ENCODE measurements around the gene EXOC6B.

The EXOC6B gene

DNA sequence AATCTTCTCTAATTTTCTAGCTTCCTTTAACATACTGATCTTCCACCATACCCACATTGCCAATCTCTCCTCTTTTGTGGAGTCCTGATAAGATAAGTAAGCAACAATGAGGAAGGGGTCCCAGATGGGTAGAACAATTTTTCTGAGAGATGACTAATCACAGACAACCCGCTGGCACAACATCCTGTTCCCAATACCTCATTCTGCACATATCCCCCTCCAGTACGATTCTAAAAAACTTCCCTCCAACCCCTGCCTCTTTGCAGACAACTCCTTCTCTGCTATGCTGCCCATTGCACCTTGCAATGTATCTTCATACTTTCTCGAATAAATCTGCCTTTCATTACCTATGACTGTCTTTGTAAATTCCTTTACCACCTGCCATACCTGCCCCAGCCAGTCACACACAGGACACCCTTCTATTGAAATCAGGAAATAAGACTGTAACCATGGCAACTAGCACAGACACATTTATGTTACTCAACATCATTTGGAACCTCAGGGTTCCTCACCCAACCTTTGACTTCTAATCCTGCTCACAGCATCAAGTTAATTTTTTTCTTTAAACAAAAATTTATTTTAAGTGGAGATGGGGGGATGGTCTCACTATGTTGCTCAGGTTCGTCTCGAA is 7.4 kb upstream of the EXOC6B start:
- H3K4me3 ChIP-seq (ENCODE audit: low read depth, low read length): no peak overlapping the region
- DNase-seq (ENCODE audit: low read depth): no peak

DNA sequence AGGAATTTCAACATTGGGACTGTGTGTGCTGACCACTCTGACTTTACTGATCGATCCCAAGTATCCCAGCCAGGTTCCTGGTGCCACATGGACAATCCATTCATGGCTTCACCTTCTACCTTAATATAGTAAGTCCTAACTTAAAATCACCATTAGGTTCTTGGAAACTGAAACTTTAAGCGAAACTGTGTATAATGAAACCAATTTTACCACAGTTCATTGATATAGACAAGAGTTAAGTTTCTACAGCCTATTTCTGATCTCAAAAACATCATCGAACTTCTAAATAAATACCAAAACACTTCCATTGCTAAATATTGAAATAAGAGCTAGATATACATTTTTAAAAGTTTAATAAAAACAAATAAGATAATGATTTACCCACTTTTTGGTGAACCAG is 4.4 kb upstream of the EXOC6B start:
- no peak overlapping the region for H3K4me3 ChIP-seq (ENCODE audit: low read depth, low read length)
- no peak for DNase-seq (ENCODE audit: low read depth)

DNA sequence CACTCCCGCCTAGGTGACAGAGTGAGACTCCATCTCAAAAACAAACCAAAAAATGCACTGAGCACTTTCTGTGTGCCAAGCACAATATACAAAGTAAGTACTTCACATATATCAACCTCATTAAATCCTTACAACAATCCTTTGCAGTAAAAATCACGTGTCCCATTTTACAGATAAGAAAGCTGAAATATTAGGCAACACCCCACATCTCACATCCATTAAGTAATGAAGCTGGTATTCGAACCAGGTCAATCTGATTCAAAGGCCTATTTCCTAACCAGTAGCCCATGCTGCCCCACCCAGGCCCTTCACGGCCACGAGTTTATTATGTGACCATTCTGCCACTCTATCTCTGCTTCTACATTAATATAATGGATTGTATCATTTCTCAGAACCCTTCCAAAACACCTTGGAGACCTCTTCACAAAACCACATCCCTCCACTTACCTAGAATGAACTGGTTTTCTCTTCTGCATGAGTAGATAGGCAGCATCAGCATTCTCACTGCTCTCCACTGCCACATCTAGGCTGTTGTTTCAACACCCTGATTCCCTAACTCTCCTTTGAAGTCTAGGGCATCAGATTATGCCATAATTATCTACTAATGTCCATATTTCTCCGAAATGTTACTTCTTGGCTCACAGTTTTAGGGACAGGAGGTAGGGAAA is 3.1 kb upstream of the EXOC6B start:
- no peak for DNase-seq (ENCODE audit: low read depth)
- H3K4me3 ChIP-seq (ENCODE audit: low read depth, low read length): no peak overlapping the region

DNA sequence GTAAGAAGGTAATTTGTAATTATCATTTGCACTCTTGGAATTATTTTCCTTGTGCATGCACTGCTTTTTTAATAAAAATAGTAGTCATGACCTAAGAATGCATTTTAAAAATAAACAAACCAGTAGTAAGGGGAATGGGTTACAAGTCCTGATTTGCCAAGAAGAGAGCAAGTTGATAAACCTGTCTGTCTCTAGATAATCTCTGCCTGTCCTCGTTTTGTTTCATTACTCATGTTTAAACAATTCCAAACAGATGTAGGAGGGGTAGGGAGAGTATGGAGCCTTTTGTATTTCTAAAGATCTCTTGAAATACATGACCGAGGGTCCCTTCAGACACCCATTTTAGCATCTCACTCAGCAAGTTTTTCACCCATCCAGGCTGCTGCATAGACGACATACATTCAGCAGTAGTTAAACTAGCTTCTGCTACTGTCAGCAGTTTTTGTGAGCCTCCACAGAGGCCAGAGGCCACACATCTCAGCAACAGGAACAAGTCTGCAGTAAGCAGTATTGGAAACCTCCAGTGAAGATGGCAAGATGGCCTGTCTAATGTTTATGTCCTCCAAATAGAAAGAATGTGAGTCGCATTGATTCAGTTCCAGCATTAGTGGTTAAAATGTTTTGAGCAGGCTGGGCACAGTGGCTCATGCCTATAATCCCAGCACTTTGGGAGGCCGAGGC is 2.3 kb upstream of the EXOC6B start:
- DNase-seq (ENCODE audit: low read depth): no peak
- no peak overlapping the region for H3K4me3 ChIP-seq (ENCODE audit: low read depth, low read length)

DNA sequence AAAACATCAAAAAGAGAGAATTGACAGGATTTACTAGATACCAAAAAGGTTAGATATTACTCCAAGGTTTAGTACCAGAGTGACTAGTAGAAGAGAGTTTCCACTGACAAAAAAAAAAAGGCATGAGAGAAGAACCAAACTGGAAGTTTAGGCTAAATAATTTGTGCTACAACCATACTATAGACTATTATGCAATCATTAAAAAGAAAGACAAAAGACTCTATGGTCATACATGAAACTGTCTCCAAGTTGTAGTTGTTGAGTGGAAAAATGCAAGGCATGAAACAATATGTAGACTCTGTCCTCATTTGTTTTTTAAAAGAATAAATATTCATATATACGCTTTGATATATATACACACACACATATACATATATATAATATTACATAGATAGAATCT is 1.7 kb upstream of the EXOC6B start:
- no peak for DNase-seq (ENCODE audit: low read depth)
- no peak overlapping the region for H3K4me3 ChIP-seq (ENCODE audit: low read depth, low read length)

DNA sequence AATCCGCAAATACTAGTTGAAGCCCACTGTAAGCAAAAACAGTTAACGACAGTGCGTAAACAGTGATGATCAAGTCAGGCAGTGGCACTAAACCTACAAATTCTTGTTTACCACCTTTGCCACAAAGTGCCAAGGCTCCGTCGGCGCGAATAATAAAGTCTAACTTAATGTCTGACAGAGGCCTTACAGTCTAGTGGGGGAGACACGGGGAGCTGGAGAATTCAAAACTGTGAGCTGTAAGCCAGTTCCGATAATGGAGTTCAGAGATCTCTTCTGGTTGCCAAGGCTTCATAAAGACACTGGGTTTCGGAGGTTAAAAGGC is 284 bp upstream of the EXOC6B start:
- no peak for DNase-seq (ENCODE audit: low read depth)
- peak overlapping the region; percentile 86 for H3K4me3 ChIP-seq (ENCODE audit: low read depth, low read length)

DNA sequence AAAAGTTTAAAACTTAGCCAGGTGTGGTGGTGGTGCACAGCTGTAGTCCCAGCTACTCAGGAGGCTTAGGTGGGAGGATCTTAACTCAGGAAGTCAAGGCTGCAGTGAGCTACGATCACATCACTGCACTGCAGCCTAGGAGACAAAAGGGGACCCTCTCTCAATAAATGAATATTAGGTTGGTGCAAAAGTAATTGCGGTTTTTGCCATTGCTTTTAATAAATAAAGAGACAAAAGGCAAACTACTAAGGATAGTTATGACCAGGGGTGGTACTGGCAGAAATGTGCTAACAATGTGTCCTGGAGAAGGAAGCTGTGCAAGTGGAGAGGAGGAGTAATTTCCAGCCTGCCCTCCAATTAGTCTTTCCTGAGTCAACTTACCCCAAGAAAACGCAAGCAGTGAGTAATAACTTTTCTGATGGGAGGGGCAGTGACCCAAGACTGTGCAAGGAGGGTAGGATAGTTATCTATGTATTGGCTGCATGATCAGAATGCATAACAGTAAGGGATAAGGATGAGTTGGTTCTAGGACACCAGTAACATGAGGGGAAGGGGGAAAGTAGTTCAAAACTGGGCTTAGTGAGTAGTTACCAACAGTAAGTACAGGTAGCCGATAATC is 1.5 kb downstream of the EXOC6B start:
- peak overlapping the region; percentile 86 for H3K4me3 ChIP-seq (ENCODE audit: low read depth, low read length)
- no peak for DNase-seq (ENCODE audit: low read depth)

DNA sequence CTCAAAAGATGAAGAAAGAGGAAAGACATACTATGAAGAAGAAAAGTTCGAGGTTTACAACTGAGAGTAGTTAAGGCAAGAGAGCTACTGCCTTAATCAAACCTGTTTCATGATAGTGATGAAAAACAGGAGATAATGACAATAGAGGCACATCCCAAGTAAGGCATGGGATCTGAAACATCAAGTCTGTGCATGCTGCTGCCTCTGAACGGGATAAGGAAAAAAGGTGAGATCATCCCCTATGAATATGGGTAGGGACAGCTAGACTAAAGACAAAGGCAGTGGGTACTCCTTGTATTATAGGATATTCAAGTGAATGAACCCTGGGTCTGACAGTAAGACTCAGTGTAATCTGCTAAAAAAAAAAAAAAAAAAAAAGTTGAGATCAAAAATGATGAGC is 3.0 kb downstream of the EXOC6B start:
- no peak for DNase-seq (ENCODE audit: low read depth)
- no peak overlapping the region for H3K4me3 ChIP-seq (ENCODE audit: low read depth, low read length)

DNA sequence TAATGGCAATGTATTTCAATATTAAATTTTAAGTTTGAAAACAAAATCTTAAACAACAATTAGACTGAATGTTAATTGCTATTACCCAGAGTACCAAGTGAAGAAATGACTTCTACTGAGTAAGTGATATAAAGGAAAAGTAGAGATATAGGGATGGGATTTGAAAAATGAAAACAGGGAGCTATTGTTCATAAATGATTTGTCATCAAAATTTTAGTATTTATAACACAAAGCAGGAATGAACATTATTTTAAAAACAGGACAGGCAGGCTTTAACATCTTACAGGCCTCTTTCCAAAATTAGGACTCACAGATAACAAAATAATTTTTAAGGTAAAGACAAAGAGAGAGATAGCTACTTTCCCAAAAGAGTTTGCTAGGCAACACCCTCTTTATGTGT is 3.9 kb downstream of the EXOC6B start:
- no peak overlapping the region for H3K4me3 ChIP-seq (ENCODE audit: low read depth, low read length)
- DNase-seq (ENCODE audit: low read depth): no peak

DNA sequence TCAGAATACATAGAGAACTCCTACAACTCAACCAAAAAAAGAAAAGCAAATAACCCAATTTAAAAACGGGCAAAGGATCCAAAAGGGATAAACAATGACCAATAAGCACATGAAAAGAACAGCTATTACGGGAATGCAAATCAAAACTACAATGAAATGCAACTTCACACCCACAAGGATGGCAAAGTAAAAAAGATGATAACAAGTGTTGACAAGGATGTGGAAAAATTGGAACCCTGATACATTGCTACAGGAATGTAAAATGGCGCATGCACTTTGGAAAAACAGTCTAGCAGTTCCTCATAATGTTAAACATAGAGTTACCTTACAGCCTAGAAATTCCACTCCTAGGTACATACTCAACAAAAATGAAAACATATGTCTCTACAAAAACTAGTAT is 4.7 kb downstream of the EXOC6B start:
- no peak for DNase-seq (ENCODE audit: low read depth)
- H3K4me3 ChIP-seq (ENCODE audit: low read depth, low read length): no peak overlapping the region

DNA sequence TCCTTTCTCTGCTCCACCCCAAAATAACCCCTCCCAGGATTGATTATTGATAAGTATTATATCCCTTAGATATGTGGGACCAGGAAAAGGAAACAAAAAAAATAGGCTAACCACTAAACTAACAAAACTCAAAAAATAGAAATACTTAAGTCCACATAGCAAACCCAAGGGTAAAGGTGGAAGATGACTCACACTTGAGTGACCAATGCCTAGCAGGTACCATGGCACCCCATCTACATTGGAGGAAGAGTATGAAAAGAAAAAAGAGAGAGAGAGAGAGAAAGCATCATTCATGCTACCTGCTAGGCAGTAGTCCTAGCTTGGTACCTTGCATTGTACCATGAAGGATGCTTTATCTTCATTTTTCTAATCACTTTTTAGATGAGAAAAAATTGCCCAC is 6.3 kb downstream of the EXOC6B start:
- no peak for DNase-seq (ENCODE audit: low read depth)
- H3K4me3 ChIP-seq (ENCODE audit: low read depth, low read length): no peak overlapping the region

DNA sequence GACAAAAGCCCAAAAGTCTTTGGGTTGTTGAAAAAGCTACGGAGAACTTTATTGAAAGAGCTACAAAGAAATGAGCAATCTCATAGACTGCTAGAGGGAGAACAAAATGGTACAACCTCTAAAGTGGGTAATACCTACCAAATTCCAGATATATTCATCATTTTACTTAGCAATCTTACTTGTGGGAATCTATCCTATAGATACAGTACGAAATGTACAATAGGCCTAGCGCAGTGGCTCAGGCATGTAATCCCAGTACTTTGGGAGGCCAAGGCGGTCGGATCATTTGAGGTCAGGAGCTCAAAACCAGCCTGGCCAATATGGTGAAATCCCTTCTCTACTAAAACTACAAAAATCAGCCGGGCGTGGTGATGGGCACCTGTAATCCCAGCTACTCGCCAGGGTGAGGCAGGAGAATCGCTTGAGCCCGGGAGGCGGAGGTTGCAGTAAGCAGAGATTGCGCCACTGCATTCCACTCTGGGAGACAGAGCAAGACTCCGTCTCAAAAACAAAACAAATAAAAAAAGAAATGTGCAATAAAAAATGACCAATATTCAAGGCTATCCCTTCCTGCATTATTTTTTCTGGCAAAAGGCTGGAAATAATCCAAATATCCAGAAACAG is 10.1 kb downstream of the EXOC6B start:
- no peak overlapping the region for H3K4me3 ChIP-seq (ENCODE audit: low read depth, low read length)
- no peak for DNase-seq (ENCODE audit: low read depth)

DNA sequence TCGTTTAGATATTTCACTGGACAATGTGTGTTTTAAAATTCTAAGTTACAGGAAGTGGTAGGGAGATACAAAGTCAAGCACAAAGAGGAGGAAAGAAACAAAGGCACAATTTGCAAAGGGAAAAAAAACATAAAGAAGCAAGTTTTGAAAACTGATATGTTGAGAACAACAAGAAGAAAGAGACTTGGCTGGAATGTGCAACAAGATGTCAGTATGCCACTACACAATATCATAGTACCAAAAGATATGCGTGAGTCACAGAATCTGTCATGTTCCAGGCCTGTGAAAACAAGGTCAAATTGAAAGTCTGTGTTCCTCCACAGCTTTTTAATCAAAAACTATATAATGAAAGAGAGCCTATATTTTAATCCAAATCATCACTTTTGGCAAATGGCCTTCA is 12.0 kb downstream of the EXOC6B start:
- DNase-seq (ENCODE audit: low read depth): no peak

DNA sequence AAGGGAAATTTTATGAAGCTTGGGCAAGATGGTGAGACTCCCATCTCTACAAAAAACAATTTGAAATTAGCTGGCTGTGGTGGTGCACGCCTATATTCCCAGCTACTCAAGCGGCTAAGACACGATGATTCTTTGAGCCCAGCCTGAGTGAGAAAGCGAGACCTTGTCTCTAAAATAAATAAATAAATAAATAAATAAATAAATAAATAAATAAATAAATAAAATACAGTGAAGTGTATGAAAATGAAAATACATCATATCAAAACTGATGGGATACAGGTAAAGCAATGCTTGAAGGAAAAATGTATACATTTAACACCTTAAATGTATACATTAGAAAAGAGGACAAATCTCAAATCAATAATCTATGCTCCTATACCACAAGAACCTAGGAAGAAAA is 15.7 kb downstream of the EXOC6B start:
- no peak for DNase-seq (ENCODE audit: low read depth)
- no peak overlapping the region for H3K4me3 ChIP-seq (ENCODE audit: low read depth, low read length)

More for the DNA sequence above, 12.0 kb downstream of the EXOC6B start:
- H3K4me3 ChIP-seq (ENCODE audit: low read depth, low read length): no peak overlapping the region

DNA sequence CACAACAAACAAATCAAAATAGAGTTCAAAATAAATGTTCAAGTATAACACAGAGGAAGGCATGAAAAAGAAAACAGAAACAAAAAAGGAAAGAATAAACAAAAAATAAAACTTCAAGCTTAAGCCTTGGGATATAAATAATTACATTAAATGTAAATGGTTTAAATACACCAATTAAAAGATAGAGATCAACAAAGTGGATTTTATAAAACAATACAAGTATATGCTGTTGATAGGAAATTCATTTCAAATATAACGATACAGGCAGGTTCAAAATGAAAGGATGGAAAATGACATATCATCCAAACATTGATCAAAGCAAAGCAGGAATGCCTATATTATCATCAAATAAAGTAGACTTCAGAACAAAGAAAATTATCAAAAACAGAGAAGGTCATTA is 16.7 kb downstream of the EXOC6B start:
- no peak overlapping the region for H3K4me3 ChIP-seq (ENCODE audit: low read depth, low read length)

DNA sequence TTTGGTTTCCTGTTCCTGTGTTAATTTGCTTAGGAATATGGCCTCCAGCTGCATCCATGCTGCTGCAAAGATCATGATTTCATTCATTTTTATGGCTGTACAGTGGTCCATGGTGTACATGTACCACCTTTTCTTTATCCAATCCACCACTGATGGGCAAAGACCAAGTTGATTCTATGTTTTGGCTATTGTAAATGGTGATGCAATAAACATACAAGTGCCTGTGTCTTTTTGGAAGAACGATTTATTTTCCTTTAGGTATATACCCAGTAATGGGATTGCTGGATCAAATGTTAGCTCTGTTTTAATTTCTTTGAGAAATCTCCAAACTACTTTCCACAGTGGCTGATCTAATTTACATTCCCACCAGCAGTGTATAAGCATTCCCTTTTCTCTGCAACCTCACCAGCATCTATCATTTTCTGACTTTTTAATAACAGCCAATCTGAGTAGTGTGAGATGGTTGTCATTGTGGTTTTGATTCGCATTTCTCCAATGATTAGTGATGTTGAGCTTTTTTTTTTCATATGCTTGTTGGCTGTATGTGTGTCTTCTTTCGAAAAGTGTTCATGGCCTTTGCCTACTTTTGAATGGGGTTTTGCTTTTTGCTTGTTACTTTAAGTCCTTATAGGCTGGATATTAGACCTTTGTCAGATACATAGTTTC is 19.4 kb downstream of the EXOC6B start:
- no peak overlapping the region for H3K4me3 ChIP-seq (ENCODE audit: low read depth, low read length)
- DNase-seq (ENCODE audit: low read depth): no peak

More for the DNA sequence above, 16.7 kb downstream of the EXOC6B start:
- DNase-seq (ENCODE audit: low read depth): no peak

DNA sequence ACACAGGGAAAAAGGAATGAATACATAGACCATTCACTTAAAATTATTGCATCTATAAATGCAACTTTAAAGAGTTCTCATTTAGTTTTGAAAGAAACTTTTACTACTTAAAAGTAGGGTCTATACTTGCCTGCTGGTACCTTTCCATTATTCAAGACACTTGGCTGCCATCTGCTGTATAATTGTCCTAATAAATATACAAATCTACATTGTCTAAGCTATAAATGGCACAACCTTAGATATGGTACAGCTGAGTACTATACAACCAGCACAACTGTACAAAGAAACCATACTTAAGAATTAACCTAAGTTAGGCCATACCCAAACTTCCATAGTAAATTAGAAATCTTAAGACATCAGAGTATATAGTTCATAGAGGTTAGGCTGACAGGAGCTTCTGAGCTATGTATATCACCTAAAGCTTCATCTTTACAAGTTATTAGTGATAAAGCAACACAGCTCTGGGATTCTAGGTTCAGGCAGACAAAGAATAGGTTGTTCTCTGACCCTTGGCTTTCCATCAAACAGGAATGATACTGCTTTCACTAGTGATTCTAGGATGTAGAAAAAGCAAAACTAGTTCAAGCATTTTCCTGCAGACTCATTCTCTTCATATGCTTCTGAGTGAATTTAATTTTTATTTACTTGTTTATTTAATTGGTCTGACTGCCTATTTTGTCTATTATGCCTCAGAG is 22.1 kb downstream of the EXOC6B start:
- DNase-seq (ENCODE audit: low read depth): no peak
- H3K4me3 ChIP-seq (ENCODE audit: low read depth, low read length): no peak overlapping the region

DNA sequence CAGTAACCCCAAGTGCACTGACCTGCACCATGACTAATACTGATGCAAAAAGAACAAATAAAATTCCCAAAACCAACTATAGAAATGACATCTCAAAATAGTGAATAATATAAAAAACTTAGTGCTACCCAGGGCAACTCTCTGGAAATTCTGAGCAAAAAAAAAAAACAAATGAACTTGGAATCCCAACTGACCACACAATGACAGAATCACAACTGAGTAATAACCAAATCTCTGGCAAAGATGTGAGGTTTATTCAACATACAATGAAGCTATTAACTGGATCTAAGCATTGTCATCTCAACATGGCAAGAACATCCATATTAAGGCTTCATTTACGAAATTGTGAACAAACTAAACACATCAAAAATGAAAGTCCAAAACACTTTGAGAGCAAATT is 22.7 kb downstream of the EXOC6B start:
- DNase-seq (ENCODE audit: low read depth): no peak
- no peak overlapping the region for H3K4me3 ChIP-seq (ENCODE audit: low read depth, low read length)

DNA sequence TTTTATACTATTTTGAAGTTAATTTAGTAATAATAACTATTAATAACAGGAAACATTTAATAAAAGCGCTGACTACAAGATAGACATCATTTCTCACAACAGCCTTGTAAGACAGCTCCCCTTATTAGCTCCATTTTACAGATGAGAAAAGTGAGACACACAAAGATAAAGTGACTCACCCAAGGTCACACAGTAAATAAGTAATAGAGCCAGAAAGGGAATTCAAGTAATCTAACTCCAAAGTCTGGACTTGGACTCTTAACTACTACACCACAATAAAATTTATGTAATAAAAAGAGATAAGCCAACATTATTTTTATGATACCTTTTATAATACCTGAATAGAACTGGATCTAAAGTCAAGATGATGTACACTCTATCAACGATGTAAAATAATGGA is 25.3 kb downstream of the EXOC6B start:
- DNase-seq (ENCODE audit: low read depth): no peak
- H3K4me3 ChIP-seq (ENCODE audit: low read depth, low read length): no peak overlapping the region

Measured in skeletal muscle cell (primary cell).